Heart right ventricle (tissue), 16 donors: Measurements from ENCODE around the gene GART. TPM values are rescaled to one million over a fixed set of nuclear protein-coding genes. Genes with fewer than 3 reads are reported as not detected.

ENCODE experiments used
- ATAC-seq, 8 donors: fragments of 200-7000 bp; cut with Tn5 transposase; one replicate each; pipeline ENCODE4 v1.9.1; 2020; ENCODE audit warnings: mild to moderate bottlenecking in 8 of 8, moderate library complexity in 8 of 8, moderate number of reproducible peaks in 1 of 8
- DNase-seq, 2 donors: peaks; one replicate each; pipeline ENCODE4 v3.0.0-alpha.2; 2020
- H3K27ac ChIP-seq, 10 donors: fragments of 200-600 bp; sonication (generic) in 2 of 10; one replicate each; pipeline versions ENCODE4 v1.5.0 to v1.8.0; 2020 to 2022; ENCODE audit warnings: mild to moderate bottlenecking in 3 of 10
- H3K27me3 ChIP-seq, 7 donors: fragments of 200-600 bp; one replicate each; pipeline ENCODE4 v1.8.0; 2021 to 2022; ENCODE audit warnings: mild to moderate bottlenecking in 2 of 7
- H3K36me3 ChIP-seq, 9 donors: fragments of 200-600 bp; sonication (generic) in 1 of 9; one replicate each; pipeline versions ENCODE4 v1.5.0 to v1.8.0; 2020 to 2022; ENCODE audit warnings: mild to moderate bottlenecking in 2 of 9
- H3K4me1 ChIP-seq, 9 donors: fragments of 200-600 bp; sonication (generic) in 1 of 9; one replicate each; pipeline versions ENCODE4 v1.5.0 to v1.8.0; 2020 to 2022; ENCODE audit warnings: mild to moderate bottlenecking in 4 of 9
- H3K4me3 ChIP-seq, 10 donors: fragments of 200-600 bp; sonication (generic) in 2 of 10; one replicate each; pipeline versions ENCODE4 v1.5.0 to v1.8.0; 2020 to 2022; ENCODE audit warnings: mild to moderate bottlenecking in 7 of 10, moderate library complexity in 2 of 10
- H3K9me3 ChIP-seq, 11 donors: fragments of 200-600 bp in 10 of 11; sonication (generic) in 2 of 11; one replicate each; pipeline versions ENCODE4 v1.5.0 to v1.8.0; 2013 to 2022; ENCODE audit warnings: mild to moderate bottlenecking in 2 of 11, control low read depth in 1 of 11, moderate library complexity in 1 of 11
- WGBS, 2 donors: extraction: QIAGEN DNeasy Blood & Tissue Kit; methylation state at CpG; one replicate each; pipeline ENCODE4 v1.1.7; 2013; ENCODE audit warnings: inconsistent platforms in 1 of 2; 5-methylcytosine and 5-hydroxymethylcytosine counted together
- intact Hi-C, 10 donors: fragments of 100-400 bp; cut with DNase I; formaldehyde crosslinking; loops; one replicate each; pipeline versions ENCODE4 v1.11.1 to v1.14.2; 2022
- polyA plus RNA-seq, 2 donors: library from polyadenylated mRNA; stranded (reverse); fragments of 200-250 nt; gene quantifications; one replicate each; pipeline ENCODE4 v1.2.3, GENCODE V29; 2013
- total RNA-seq, 10 donors: library from RNA; stranded (reverse); fragmentation: NEBNext Ultra II Directional in 3 of 10; extraction: Animal tissue kit (Norgen Biotek cat#: 25700) in 3 of 10; gene quantifications; one replicate each; pipeline versions ENCODE4 v1.2.1 to v1.2.4, GENCODE V29; 2021 to 2023
- TF ChIP-seq, protein P1 (sequence below), 9 donors: fragments of 200-600 bp; sonication (generic) in 2 of 9; IDR thresholded peaks; one replicate each; pipeline versions ENCODE4 v1.5.0 to v1.8.0; 2021 to 2022; ENCODE audit warnings: antibody characterized with exemption in 9 of 9, mild to moderate bottlenecking in 5 of 9, moderate library complexity in 1 of 9
- donor health status: Arrhythmogenic right ventricular cardiomyopathy.
- donor health status: ischemic (EF 13 %, LVEDD 7.1; RV severe dilation, severe dysfunction).
- donor health status: healthy with polysubstance abuse.
- donor health status: DM: no; HTN: yes; CAD: no.
- donor health status: DM: no; HTN: no; CAD: no.
- donor health status: ischemic (EF 25% LVEDD 6.9; RV normal size, moderate dysfunction).
- donor health status: ischemic (EF 25% LVEDD 5.7; RV mildly dilated, moderate dysfunction).
- donor health status: healthy.
- donor health status: DM: yes; HTN: yes; CAD: no.
- donor health status: Ischemic cardiomyopathy.
- donor health status: ischemic (EF 35%, LVEDD 5.7; RV mildly dilated, moderate dysfunction).
- donor health status: nonischemic (EF 11% LVEDD 7.7; RV severe dilation, severe dysfunction).
- donor health status: DM: yes; HTN: yes; CAD: no.
- donor health status: PGD.
- donor health status: ischemic (EF 29% LVEDD 5.4; RV normal size, mild dysfunction).
- donor health status: nonischemic (EF 23%, LVEDD 6.1; RV moderate dilation, normal function).

Gene GART
- total and polyA plus RNA-seq, 12 donors, result 11.3 to 52.6 (median 41.5) TPM

DNA sequence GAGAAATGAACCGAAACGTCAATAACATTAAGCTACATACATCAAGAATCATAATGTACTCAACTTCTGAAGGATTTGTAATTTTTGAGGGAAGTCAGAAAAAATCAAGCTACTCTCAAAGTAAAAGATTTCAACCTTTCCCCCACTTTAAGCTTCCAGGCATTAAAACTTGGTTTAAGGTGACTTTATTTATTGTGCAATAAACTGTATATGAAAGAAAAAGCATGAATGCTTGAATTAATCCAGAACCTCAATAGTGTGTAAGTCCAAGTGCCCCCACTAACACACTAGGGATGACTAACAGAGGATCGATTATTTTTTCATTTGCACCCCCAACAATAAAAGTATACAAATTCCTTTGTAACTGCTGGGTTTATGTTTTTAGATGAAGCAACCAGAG, 10.9 kb downstream of the GART start:
- 94 to 95% methylated on average over 3 of the region's 3 CpGs for WGBS, 2 donors
- Histone ChIP-seq H3K9me3 (no peaks in the 10 kb centered on the region), H3K4me3 (no peak overlapping the region), H3K27ac (no peak overlapping the region), H3K36me3 (peaks cover 0 to 100% (median 63%) of the 10 kb centered on the region in 9 donors), H3K4me1 (no peaks in the 10 kb centered on the region), H3K27me3 (no peaks in the 10 kb centered on the region)
- intact Hi-C loops, result no loop called here
- DNase-seq (no peak), ATAC-seq (no peak)
- TF ChIP-seq, protein P1, sequence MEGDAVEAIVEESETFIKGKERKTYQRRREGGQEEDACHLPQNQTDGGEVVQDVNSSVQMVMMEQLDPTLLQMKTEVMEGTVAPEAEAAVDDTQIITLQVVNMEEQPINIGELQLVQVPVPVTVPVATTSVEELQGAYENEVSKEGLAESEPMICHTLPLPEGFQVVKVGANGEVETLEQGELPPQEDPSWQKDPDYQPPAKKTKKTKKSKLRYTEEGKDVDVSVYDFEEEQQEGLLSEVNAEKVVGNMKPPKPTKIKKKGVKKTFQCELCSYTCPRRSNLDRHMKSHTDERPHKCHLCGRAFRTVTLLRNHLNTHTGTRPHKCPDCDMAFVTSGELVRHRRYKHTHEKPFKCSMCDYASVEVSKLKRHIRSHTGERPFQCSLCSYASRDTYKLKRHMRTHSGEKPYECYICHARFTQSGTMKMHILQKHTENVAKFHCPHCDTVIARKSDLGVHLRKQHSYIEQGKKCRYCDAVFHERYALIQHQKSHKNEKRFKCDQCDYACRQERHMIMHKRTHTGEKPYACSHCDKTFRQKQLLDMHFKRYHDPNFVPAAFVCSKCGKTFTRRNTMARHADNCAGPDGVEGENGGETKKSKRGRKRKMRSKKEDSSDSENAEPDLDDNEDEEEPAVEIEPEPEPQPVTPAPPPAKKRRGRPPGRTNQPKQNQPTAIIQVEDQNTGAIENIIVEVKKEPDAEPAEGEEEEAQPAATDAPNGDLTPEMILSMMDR (IDR thresholded peaks at IDR 0.05), result no peak

DNA sequence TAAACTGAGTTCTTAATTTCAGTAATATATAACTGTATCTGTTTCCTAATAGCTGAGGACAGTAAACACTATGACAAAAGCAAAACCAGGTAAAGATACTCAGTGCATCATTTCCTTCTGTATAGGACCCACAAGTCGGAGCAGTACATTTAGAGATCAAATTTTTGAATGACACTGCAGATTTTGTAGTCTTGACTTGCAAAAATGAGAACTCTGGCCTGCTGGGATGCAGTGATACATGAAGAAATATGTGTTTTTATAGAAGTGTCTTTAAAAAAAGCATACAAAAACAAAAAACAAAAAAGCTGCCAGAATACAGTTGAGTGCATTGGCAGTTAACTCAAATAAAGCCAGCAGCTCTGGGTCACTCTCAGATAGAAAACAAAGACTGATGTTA, 19.0 kb downstream of the GART start:
- intact Hi-C loops, result no loop called here
- WGBS, 2 donors, result 83 to 95% methylated on average over 1 of the region's 1 CpG
- Histone ChIP-seq H3K36me3 (peaks cover 0 to 98% (median 32%) of the 10 kb centered on the region in 9 donors), H3K4me1 (peaks cover 0 to 4% (median 0%) of the 10 kb centered on the region in 9 donors), H3K4me3 (no peak overlapping the region), H3K27ac (no peak overlapping the region), H3K27me3 (no peaks in the 10 kb centered on the region), H3K9me3 (no peaks in the 10 kb centered on the region)
- DNase-seq, result no peak
- TF ChIP-seq, protein P1 (IDR thresholded peaks at IDR 0.05), result no peak
- no peak for ATAC-seq

DNA sequence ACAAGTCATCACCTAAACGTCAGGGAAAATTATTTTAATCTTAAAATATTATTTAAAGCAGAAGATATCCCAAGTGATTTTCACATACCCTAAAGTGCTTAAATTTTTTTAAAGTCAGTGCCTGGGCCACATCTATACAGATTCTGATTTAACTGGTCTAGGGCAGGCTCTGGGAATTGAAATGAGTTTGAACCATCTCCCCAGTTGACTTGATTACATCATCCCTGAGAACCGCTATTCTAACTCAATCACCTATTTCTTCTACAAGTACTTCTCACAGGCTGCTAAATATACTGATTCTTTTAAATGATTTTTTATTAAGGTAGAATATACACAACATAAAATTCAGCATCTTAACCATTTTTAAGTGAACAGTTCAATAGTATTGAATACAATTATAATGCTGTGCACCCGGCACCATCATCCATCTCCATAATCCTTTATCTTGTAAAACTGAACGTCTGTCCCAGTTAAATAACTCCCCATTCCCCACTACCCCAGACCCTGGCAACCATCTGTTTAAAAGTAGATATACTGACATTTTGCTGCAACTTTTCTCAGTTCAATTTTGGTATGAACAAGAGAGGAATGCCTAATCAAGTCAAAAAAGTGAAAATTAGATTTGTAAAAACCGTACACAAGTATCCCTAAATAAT, 19.5 kb downstream of the GART start:
- Histone ChIP-seq H3K36me3 (peaks cover 0 to 98% (median 30%) of the 10 kb centered on the region in 9 donors), H3K27me3 (no peaks in the 10 kb centered on the region), H3K4me3 (no peak overlapping the region), H3K4me1 (peaks cover 0 to 4% (median 0%) of the 10 kb centered on the region in 9 donors), H3K9me3 (no peaks in the 10 kb centered on the region), H3K27ac (no peak overlapping the region)
- DNase-seq (no peak), ATAC-seq (no peak)
- TF ChIP-seq, protein P1 (IDR thresholded peaks at IDR 0.05), result no peak
- 86% methylated on average over 5 of the region's 5 CpGs for WGBS, 2 donors
- intact Hi-C loops, result no loop called here

DNA sequence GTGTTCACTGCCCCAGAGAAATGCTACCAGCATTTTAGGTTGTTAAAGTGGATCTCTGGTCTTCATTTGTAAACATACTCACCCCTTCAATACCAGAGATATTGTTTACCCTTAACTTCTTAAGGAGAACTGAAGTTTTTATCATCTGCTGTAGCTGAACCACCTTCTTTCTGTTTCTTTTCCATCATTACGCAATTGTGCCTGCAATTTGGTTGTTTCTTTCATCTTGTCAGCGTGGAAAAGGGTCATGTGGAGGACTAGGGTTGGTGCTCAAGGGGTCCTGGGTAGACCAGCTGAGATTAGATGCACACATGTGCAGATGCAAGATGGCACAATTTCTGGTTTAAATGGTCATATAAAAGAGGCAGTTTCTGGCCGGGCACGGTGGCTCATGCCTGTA, 23.0 kb downstream of the GART start:
- WGBS, 2 donors, result 97% methylated on average over 4 of the region's 4 CpGs
- TF ChIP-seq, protein P1 (IDR thresholded peaks at IDR 0.05), result no peak
- Histone ChIP-seq H3K4me1 (peaks cover 0 to 12% (median 0%) of the 10 kb centered on the region in 9 donors), H3K9me3 (no peaks in the 10 kb centered on the region), H3K27me3 (no peaks in the 10 kb centered on the region), H3K36me3 (peaks cover 0 to 98% (median 34%) of the 10 kb centered on the region in 9 donors), H3K27ac (no peak overlapping the region), H3K4me3 (no peak overlapping the region)
- ATAC-seq (no peak), DNase-seq (no peak)
- intact Hi-C loops, result no loop called here
